Stimulated activated CD8-positive, alpha-beta memory T cell treated with anti-CD3 and anti-CD28 coated beads, Interleukin-4, amount 100 ng/mL, for 4 hours (primary cell): Measurements from ENCODE around the gene EIF2S1.
"Not testable (repeated sequence)": the region's sequence is repeated elsewhere in the genome, so short reads cannot be mapped to it uniquely, and the experiment has no call there.

ENCODE experiments used
- DNase-seq, 2 donors: peaks; one replicate each; pipeline ENCODE4 v3.0.0-alpha.2; 2020; ENCODE audit warnings: low read depth in 2 of 2, low spot score in 1 of 2

Gene EIF2S1

GRCh38 chr14:67371247-67372148 lies 11.4 kb downstream of the EIF2S1 start:
- DNase-seq, result no peak

- DNase-seq, result no peak
These were observed 12.7 kb downstream of the EIF2S1 start for GRCh38 chr14:67372833-67373232.

- no peak for DNase-seq
These were observed 13.2 kb downstream of the EIF2S1 start for GRCh38 chr14:67373347-67373746.

- no peak for DNase-seq
These were observed 17.8 kb downstream of the EIF2S1 start for GRCh38 chr14:67377916-67378315.

- no peak for DNase-seq
These were observed 25.0 kb downstream of the EIF2S1 start for GRCh38 chr14:67385120-67385519.

- DNase-seq, result no peak
These were observed 25.5 kb downstream of the EIF2S1 start for GRCh38 chr14:67385618-67386017.

- DNase-seq, result no peak
These were observed 27.1 kb downstream of the EIF2S1 start for GRCh38 chr14:67387195-67387594.

GRCh38 chr14:67389275-67389674 lies 29.1 kb downstream of the EIF2S1 start:
- DNase-seq, result no peak

GRCh38 chr14:67389811-67390534 lies 29.8 kb downstream of the EIF2S1 start:
- DNase-seq, result no peak

GRCh38 chr14:67391268-67391667 lies 31.1 kb downstream of the EIF2S1 start:
- no peak for DNase-seq

GRCh38 chr14:67392123-67392522 lies 32.0 kb downstream of the EIF2S1 start:
- no peak for DNase-seq

GRCh38 chr14:67392800-67393199 lies 32.7 kb downstream of the EIF2S1 start:
- no peak for DNase-seq

- DNase-seq, result no peak
These were observed 33.6 kb downstream of the EIF2S1 start for GRCh38 chr14:67393689-67394088.

- no peak for DNase-seq
These were observed 35.2 kb downstream of the EIF2S1 start for GRCh38 chr14:67395086-67395875.

GRCh38 chr14:67395876-67396189 lies 35.7 kb downstream of the EIF2S1 start:
- DNase-seq, result no peak

GRCh38 chr14:67396381-67396970 lies 36.3 kb downstream of the EIF2S1 start:
- no peak for DNase-seq

- no peak for DNase-seq
These were observed 37.4 kb downstream of the EIF2S1 start for GRCh38 chr14:67397536-67397935.

GRCh38 chr14:67400434-67400833 lies 40.3 kb downstream of the EIF2S1 start:
- no peak for DNase-seq

- DNase-seq, result no peak
These were observed 45.6 kb downstream of the EIF2S1 start for GRCh38 chr14:67405771-67406170.

- DNase-seq, result not testable (repeated sequence)
These were observed 48.1 kb downstream of the EIF2S1 start for GRCh38 chr14:67408122-67408801.

GRCh38 chr14:67409461-67409860 lies 49.3 kb downstream of the EIF2S1 start:
- DNase-seq, result no peak
